ENCODE measurements around the gene EVX2. TPM values are rescaled to one million over a fixed set of nuclear protein-coding genes. Genes with fewer than 3 reads are reported as not detected.

EVX2 gene
- total RNA-seq, 3 donors from 2014 or later = not detected

DNA sequence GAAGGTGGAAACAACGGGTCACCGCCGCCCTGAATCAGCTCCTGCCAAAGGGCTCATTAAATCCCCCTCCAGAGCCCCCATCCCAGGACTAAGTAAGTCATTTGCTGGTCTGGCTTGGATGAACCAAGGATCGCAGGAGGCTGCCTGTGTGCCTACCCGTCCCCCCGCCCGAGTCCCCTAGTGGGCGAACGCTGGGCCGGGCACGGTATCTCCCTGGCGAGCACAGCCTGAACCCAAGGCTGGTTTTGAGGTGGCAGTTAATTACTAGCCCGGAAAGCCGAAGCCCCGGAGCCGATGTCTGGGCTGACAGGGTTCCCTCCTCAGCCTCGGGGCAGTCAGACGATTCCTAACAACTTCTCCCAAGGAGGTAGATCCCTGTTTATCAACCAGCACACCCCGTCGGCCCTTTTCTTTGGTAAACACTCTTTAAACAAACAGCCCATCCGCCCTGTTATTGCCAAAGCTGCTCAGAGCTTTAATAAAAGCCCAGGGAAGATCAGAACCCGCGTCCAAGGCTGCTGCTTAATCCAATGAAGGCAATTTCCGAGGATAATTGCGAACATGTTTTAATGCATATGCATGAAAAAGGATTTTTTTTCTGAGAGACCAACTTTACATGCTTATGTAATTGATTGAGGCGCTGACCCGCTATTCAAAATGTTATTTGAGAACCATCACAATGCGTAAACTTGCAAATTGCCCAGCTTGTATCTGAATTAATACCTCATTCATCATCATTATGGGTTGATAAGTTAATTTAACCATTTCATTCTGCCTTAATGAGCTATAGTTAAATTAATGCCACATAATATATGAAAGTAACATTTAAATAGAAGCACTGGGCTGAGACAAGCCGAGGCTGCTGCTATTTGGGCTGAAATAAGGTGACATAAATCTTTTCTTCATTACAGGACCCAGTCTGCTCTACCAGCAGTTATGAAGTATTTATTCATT lies 10.5 kb downstream of the EVX2 start:
- Histone ChIP-seq H3K36me3 (no peaks in the 10 kb centered on the region), H3K9me3 (no peaks in the 10 kb centered on the region), H3K4me1 (no peaks in the 10 kb centered on the region), H3K4me3 (no peak overlapping the region), H3K27ac (no peak overlapping the region), H3K27me3 (peaks cover 12 to 100% of the 10 kb centered on the region in 2 donors)
- DNase-seq (ENCODE audit: low spot score in 2 of 2) = no peak
- intact Hi-C loops (cut with DNase I; ENCODE audit: low total_unique reads) = no loop called here
- TF ChIP-seq POLR2A (IDR thresholded peaks at IDR 0.05) = no peak
- TF ChIP-seq POLR2AphosphoS5 (IDR thresholded peaks at IDR 0.05) = no peak
- no peak for TF ChIP-seq CTCF (IDR thresholded peaks at IDR 0.05)

DNA sequence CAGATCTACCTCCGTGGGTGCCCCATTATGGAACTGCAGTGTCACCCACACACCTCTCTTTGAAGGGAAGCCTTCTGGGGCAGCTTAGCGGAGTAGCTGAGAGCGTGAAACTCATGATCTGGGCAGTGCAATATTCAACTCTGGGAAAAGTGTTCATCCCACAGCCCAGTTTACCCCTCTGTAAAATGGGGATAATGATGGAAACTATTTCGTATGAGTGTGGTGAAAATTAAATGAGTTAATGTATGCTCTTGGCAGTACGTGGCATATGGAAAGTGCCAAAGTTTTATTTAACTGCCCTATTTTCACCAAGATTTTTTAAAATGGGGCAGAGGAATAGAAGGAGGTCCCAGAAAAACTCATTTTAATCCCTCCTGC lies 11.5 kb downstream of the EVX2 start:
- H3K27me3 ChIP-seq = peaks cover 13 to 100% of the 10 kb centered on the region in 2 donors
- TF ChIP-seq POLR2A (IDR thresholded peaks at IDR 0.05) = no peak
- TF ChIP-seq CTCF (IDR thresholded peaks at IDR 0.05) = no peak
- TF ChIP-seq POLR2AphosphoS5 (IDR thresholded peaks at IDR 0.05) = no peak
- H3K4me1 ChIP-seq = no peaks in the 10 kb centered on the region
- intact Hi-C loops (cut with DNase I; ENCODE audit: low total_unique reads) = no loop called here
- H3K27ac ChIP-seq = no peak overlapping the region
- DNase-seq (ENCODE audit: low spot score in 2 of 2) = no peak
- H3K4me3 ChIP-seq = no peak overlapping the region
- no peaks in the 10 kb centered on the region for H3K9me3 ChIP-seq
- no peaks in the 10 kb centered on the region for H3K36me3 ChIP-seq

DNA sequence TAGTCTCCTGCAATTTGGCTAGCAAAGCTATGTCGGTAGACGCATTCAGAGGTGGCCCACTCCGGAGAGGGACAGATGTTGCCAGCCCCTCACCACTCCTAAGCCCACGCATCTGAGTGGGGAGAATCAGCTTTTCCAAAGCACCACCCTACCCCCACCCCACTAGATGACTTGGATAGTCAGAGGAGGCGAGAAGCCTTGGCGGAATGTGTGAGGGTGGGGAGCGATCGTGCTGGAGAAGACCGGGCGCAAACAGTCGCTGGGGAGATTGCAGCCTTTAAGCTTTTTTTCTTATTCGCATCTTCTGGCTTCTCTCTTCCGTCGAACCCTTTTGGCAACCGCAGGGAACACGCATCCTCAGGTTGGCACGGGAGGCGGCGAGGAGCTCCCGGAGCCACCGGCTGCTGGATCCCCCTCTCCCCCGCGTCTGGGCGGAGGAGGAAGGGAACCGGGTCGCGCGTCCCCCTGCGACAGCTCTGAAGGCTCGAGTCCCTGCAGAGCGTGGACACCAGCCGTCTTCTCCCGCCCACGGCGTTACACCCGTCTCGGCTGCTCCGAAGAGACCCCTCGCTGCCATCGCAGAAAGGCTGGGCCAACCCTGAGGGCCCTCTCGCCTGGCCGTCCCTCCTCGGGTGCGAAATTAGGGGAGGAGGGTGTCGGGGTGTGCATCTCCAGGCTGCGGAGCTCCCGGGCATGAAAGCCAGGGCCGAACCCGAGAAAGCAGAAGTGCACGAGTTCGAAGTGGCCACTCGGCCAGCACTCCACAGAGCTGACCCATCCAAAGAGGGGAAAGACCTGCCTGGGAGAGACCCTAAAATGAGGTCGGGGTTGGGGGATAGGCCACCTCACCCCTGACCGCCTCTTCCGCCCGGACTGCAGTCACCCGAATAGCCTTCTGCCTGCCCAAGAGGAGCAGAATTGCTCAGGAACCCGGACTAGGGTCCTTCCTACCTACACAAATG lies 12.2 kb downstream of the EVX2 start:
- H3K27ac ChIP-seq = no peak overlapping the region
- no peak overlapping the region for H3K4me3 ChIP-seq
- DNase-seq (ENCODE audit: low spot score in 2 of 2) = no peak
- TF ChIP-seq POLR2A (IDR thresholded peaks at IDR 0.05) (no peak), CTCF (IDR thresholded peaks at IDR 0.05) (no peak), POLR2AphosphoS5 (IDR thresholded peaks at IDR 0.05) (no peak)
- H3K36me3 ChIP-seq = no peaks in the 10 kb centered on the region
- intact Hi-C loops (cut with DNase I; ENCODE audit: low total_unique reads) = no loop called here
- no peaks in the 10 kb centered on the region for H3K9me3 ChIP-seq
- H3K4me1 ChIP-seq = no peaks in the 10 kb centered on the region
- peaks cover 16 to 100% of the 10 kb centered on the region in 2 donors for H3K27me3 ChIP-seq

DNA sequence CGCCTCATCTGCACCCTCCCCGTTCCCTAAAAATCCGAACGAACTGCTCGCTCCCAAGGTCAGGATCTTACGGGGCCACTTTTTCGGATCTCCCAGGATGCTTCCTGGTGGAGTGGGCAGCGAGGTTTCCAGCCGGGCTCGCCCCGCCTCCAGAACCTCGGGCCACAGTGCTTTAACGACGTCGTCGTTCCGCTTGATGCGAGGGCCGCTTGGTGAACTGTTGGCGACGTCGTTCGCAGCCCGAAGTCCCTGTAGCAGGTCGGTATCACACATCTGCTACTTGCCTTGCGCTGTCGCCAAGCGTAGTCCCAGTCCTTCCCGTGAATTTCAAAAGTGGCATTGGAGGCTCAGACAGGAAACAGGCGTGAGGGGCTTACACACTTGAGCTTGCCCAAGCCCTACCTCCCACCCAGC lies 15.3 kb downstream of the EVX2 start:
- DNase-seq (ENCODE audit: low spot score in 2 of 2) = no peak
- intact Hi-C loops (cut with DNase I; ENCODE audit: low total_unique reads) = no loop called here
- no peaks in the 10 kb centered on the region for H3K36me3 ChIP-seq
- no peak overlapping the region for H3K27ac ChIP-seq
- H3K4me1 ChIP-seq = no peaks in the 10 kb centered on the region
- peak overlapping the region in 1 of 3 donors; percentile 60 for H3K4me3 ChIP-seq
- no peaks in the 10 kb centered on the region for H3K9me3 ChIP-seq
- H3K27me3 ChIP-seq = peaks cover 16 to 93% of the 10 kb centered on the region in 2 donors
- TF ChIP-seq CTCF (IDR thresholded peaks at IDR 0.05) = no peak
- no peak for TF ChIP-seq POLR2A (IDR thresholded peaks at IDR 0.05)
- no peak for TF ChIP-seq POLR2AphosphoS5 (IDR thresholded peaks at IDR 0.05)

Data from breast epithelium (tissue), 4 donors.